Measurements from ENCODE around the gene GCFC2.

- TF ChIP-seq EZH2 (IDR thresholded peaks at IDR 0.05; ENCODE audit: insufficient read depth, poor library complexity, severe bottlenecking) (no peak), EZH2phosphoT487 (IDR thresholded peaks at IDR 0.05; ENCODE audit: insufficient read depth, low read depth) (no peak)
Observed at GRCh38 chr2:75641587-75641986, 69.1 kb downstream of the GCFC2 start.
